ENCODE measurements around the gene SLC6A17.

The SLC6A17 gene

GRCh38 chr1:110134050-110134595, 16.2 kb upstream of the SLC6A17 start:
- TF ChIP-seq EZH2phosphoT487 (IDR thresholded peaks at IDR 0.05; ENCODE audit: low read depth) (no peak), CTCF (IDR thresholded peaks at IDR 0.05; ENCODE audit: low read depth, low read length) (no peak)
- no peaks in the 10 kb centered on the region for H3K9me3 ChIP-seq (ENCODE audit: insufficient read depth, low read length)
- H3K4me2 ChIP-seq (ENCODE audit: low read length) = no peak overlapping the region
- peaks cover 4% of the 10 kb centered on the region; the same call in 1 of the 2 replicates for H3K27me3 ChIP-seq (ENCODE audit: low read depth, low read length)
- no peak overlapping the region for H3K9ac ChIP-seq (ENCODE audit: low read length)
- H4K20me1 ChIP-seq (ENCODE audit: insufficient read depth, low read length) = no peaks in the 10 kb centered on the region
- H3K4me1 ChIP-seq (ENCODE audit: low read length) = 0 out of 2 replicates have a peak, but pooled peaks cover 6% of the 10 kb centered on the region
- no peak overlapping the region for H3K27ac ChIP-seq (ENCODE audit: low read length)
- H3K79me2 ChIP-seq (ENCODE audit: low read length) = no peaks in the 10 kb centered on the region
- H3K36me3 ChIP-seq (replicated peaks; ENCODE audit: low read depth, low read length) = no peaks in the 10 kb centered on the region
- no peak overlapping the region for H2AFZ ChIP-seq (ENCODE audit: low read depth, low read length)
- H3K4me3 ChIP-seq (ENCODE audit: low read length) = no peak overlapping the region

- no peak overlapping the region for H3K4me3 ChIP-seq (ENCODE audit: low read length)
- peaks cover 4% of the 10 kb centered on the region; the same call in 1 of the 2 replicates for H3K27me3 ChIP-seq (ENCODE audit: low read depth, low read length)
- no peak overlapping the region for H3K4me2 ChIP-seq (ENCODE audit: low read length)
Measured at GRCh38 chr1:110135246-110135645, 15.0 kb upstream of the SLC6A17 start.

GRCh38 chr1:110135666-110136065, 14.6 kb upstream of the SLC6A17 start:
- TF ChIP-seq EZH2phosphoT487 (IDR thresholded peaks at IDR 0.05; ENCODE audit: low read depth) = no peak
- TF ChIP-seq CTCF (IDR thresholded peaks at IDR 0.05; ENCODE audit: low read depth, low read length) = no peak
- Histone ChIP-seq H3K27ac (ENCODE audit: low read length) (no peak overlapping the region), H3K4me2 (ENCODE audit: low read length) (no peak overlapping the region), H3K4me1 (ENCODE audit: low read length) (0 out of 2 replicates have a peak, but pooled peaks cover 6% of the 10 kb centered on the region), H4K20me1 (ENCODE audit: insufficient read depth, low read length) (no peaks in the 10 kb centered on the region), H3K79me2 (ENCODE audit: low read length) (no peaks in the 10 kb centered on the region), H3K9ac (ENCODE audit: low read length) (no peak overlapping the region), H3K4me3 (ENCODE audit: low read length) (no peak overlapping the region), H3K9me3 (ENCODE audit: insufficient read depth, low read length) (no peaks in the 10 kb centered on the region), H3K36me3 (replicated peaks; ENCODE audit: low read depth, low read length) (no peaks in the 10 kb centered on the region), H3K27me3 (ENCODE audit: low read depth, low read length) (peaks cover 4% of the 10 kb centered on the region; the same call in 1 of the 2 replicates), H2AFZ (ENCODE audit: low read depth, low read length) (no peak overlapping the region)

More at GRCh38 chr1:110135246-110135645, 15.0 kb upstream of the SLC6A17 start:
- H3K9me3 ChIP-seq (ENCODE audit: insufficient read depth, low read length) = no peaks in the 10 kb centered on the region
- H4K20me1 ChIP-seq (ENCODE audit: insufficient read depth, low read length) = no peaks in the 10 kb centered on the region
- no peak overlapping the region for H2AFZ ChIP-seq (ENCODE audit: low read depth, low read length)
- no peaks in the 10 kb centered on the region for H3K36me3 ChIP-seq (replicated peaks; ENCODE audit: low read depth, low read length)
- no peaks in the 10 kb centered on the region for H3K79me2 ChIP-seq (ENCODE audit: low read length)
- TF ChIP-seq CTCF (IDR thresholded peaks at IDR 0.05; ENCODE audit: low read depth, low read length) (no peak), EZH2phosphoT487 (IDR thresholded peaks at IDR 0.05; ENCODE audit: low read depth) (no peak)
- 0 out of 2 replicates have a peak, but pooled peaks cover 6% of the 10 kb centered on the region for H3K4me1 ChIP-seq (ENCODE audit: low read length)
- no peak overlapping the region for H3K9ac ChIP-seq (ENCODE audit: low read length)
- no peak overlapping the region for H3K27ac ChIP-seq (ENCODE audit: low read length)

- Histone ChIP-seq H3K27me3 (ENCODE audit: low read depth, low read length) (peaks cover 8% of the 10 kb centered on the region; the same call in 1 of the 2 replicates), H3K4me2 (ENCODE audit: low read length) (no peak overlapping the region), H3K9me3 (ENCODE audit: insufficient read depth, low read length) (no peaks in the 10 kb centered on the region), H3K27ac (ENCODE audit: low read length) (no peak overlapping the region), H3K79me2 (ENCODE audit: low read length) (no peaks in the 10 kb centered on the region), H3K4me3 (ENCODE audit: low read length) (no peak overlapping the region), H4K20me1 (ENCODE audit: insufficient read depth, low read length) (no peaks in the 10 kb centered on the region), H3K4me1 (ENCODE audit: low read length) (0 out of 2 replicates have a peak, but pooled peaks cover 6% of the 10 kb centered on the region), H3K9ac (ENCODE audit: low read length) (no peak overlapping the region), H3K36me3 (replicated peaks; ENCODE audit: low read depth, low read length) (no peaks in the 10 kb centered on the region), H2AFZ (ENCODE audit: low read depth, low read length) (no peak overlapping the region)
- no peak for TF ChIP-seq EZH2phosphoT487 (IDR thresholded peaks at IDR 0.05; ENCODE audit: low read depth)
- no peak for TF ChIP-seq CTCF (IDR thresholded peaks at IDR 0.05; ENCODE audit: low read depth, low read length)
Measured at GRCh38 chr1:110136911-110137310, 13.4 kb upstream of the SLC6A17 start.
